ENCODE data around the gene UROC1. TPM values are rescaled to one million over a fixed set of nuclear protein-coding genes. Genes with fewer than 3 reads are reported as not detected.

Gene UROC1
- total RNA-seq, 2 donors from 2014 or later: not detected

DNA sequence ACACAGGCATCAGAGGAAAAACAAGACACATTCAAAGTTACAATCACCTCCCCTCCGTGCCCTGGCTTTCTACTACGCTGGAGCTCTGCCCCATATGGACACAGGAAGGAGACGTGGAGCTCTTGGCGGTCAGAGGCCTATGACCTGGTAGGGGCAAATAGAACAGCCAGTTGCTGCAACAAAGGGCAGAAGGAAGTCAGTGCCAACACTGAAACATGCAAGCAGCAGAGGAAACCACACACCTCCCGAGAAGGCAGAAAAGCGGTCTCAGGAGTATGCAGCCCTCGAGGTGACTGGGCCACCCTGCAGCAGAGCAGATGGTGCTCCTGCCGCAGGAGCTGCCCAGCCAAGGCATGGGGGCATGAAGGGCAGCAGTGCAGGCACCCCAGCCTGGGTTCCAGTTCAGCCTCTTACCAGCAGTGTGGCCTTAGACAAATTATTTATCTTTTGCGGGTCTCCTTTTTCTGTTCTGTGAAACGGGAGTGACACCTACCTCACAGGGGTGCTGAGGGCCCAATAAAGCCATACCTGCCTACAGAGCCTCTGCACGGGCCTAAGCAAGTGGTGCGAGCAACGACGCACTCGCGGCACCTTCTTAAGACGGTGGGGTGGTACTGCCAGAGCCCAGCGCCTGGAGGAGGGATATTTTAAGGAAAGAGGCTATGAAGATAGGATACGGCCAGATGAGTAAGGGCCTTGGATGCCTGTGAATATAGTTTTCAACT lies 50.5 kb downstream of the UROC1 start:
- Histone ChIP-seq H3K27me3 (no peaks in the 10 kb centered on the region), H3K9me3 (no peaks in the 10 kb centered on the region), H3K36me3 (peaks cover 42% of the 10 kb centered on the region), H3K4me1 (no peaks in the 10 kb centered on the region), H3K4me3 (no peak overlapping the region), H3K27ac (no peak overlapping the region), H3K9ac (ENCODE audit: low read depth in 2 of 2, low read length in 2 of 2) (no peak overlapping the region)
- TF ChIP-seq, protein P1, sequence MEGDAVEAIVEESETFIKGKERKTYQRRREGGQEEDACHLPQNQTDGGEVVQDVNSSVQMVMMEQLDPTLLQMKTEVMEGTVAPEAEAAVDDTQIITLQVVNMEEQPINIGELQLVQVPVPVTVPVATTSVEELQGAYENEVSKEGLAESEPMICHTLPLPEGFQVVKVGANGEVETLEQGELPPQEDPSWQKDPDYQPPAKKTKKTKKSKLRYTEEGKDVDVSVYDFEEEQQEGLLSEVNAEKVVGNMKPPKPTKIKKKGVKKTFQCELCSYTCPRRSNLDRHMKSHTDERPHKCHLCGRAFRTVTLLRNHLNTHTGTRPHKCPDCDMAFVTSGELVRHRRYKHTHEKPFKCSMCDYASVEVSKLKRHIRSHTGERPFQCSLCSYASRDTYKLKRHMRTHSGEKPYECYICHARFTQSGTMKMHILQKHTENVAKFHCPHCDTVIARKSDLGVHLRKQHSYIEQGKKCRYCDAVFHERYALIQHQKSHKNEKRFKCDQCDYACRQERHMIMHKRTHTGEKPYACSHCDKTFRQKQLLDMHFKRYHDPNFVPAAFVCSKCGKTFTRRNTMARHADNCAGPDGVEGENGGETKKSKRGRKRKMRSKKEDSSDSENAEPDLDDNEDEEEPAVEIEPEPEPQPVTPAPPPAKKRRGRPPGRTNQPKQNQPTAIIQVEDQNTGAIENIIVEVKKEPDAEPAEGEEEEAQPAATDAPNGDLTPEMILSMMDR (IDR thresholded peaks at IDR 0.05): no peak
- intact Hi-C loops (cut with DNase I): no loop called here
- no peak for DNase-seq

DNA sequence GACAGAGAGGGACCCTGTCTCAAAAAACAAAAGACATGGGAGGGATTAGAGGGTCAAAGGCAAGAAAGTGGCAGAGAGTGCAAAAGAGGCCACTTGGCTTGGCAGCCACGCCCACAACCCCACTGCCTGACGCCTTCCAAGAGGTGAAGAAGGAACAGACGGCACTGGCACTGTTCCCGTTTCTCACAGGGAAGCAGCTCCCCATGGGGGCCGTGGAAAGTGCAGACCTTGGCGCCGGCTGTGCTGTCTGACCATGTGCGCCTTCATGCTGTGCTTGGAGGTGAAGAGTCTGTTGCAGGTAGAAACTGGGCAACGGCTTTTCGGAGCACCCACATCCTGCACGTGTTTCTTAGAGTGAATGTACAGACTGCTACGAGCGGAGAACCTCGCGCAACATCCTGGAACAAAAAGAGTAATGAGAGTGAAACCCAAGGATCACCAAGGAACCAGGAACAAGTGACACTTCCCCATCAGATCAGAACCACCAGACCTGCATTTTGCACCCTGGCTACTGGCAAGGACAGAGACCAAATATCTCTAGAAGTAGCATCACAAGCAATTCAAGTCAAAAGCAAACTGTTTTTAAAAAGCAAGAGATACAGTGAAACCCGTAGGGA lies 51.5 kb downstream of the UROC1 start:
- Histone ChIP-seq H3K4me3 (no peak overlapping the region), H3K9ac (ENCODE audit: low read depth in 2 of 2, low read length in 2 of 2) (no peak overlapping the region), H3K27ac (no peak overlapping the region), H3K4me1 (no peaks in the 10 kb centered on the region), H3K36me3 (peaks cover 49% of the 10 kb centered on the region), H3K9me3 (no peaks in the 10 kb centered on the region), H3K27me3 (no peaks in the 10 kb centered on the region)
- no peak for DNase-seq
- intact Hi-C loops (cut with DNase I): no loop called here
- TF ChIP-seq, protein P1 (IDR thresholded peaks at IDR 0.05): no peak

DNA sequence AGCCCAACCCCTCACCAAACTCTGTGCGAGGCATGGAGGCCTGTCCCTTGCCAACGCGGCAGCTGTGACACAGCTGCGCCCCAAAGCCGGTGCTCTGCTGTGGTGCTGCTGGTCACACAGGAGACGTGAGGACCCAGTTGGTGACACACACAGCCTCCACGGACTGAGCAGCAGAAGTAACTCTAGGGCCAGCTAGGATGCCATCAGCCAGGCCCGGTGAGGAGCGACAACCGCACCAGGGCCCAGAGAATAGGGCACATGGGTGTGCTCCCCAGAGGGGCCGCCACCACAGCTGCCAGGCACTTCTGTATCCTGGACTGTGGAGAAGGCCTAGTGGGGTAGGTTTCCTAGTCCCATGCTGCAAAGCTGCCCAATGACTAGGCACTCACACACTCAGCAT lies 52.6 kb downstream of the UROC1 start:
- H3K9ac ChIP-seq (ENCODE audit: low read depth in 2 of 2, low read length in 2 of 2): no peak overlapping the region
- H3K4me3 ChIP-seq: no peak overlapping the region
- H3K9me3 ChIP-seq: no peaks in the 10 kb centered on the region
- DNase-seq: no peak
- TF ChIP-seq, protein P1 (IDR thresholded peaks at IDR 0.05): no peak
- intact Hi-C loops (cut with DNase I): no loop called here
- no peaks in the 10 kb centered on the region for H3K27me3 ChIP-seq
- peaks cover 48% of the 10 kb centered on the region for H3K36me3 ChIP-seq
- H3K27ac ChIP-seq: no peak overlapping the region
- no peaks in the 10 kb centered on the region for H3K4me1 ChIP-seq

DNA sequence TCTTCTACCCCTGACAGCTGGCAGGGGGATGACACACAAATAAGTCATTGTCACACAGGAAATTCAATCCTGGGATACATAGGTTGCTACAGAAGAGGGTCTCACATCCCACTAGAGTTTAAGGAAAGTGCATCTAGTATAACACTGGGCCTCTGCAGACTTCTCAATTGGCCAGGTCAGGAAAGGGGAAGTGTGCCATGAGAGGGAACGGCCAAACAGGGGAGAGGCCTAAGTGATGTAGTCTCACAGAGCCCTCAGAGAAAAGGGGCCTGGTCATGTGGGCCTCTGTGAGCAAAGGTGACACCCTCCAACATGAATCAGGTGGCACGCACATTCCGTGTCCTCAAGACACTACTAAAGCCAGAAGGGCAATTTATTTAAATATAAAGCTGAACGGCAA lies 53.1 kb downstream of the UROC1 start:
- no peak for DNase-seq
- Histone ChIP-seq H3K9me3 (no peaks in the 10 kb centered on the region), H3K36me3 (peaks cover 43% of the 10 kb centered on the region), H3K27me3 (no peaks in the 10 kb centered on the region), H3K4me1 (no peaks in the 10 kb centered on the region), H3K4me3 (no peak overlapping the region), H3K9ac (ENCODE audit: low read depth in 2 of 2, low read length in 2 of 2) (no peak overlapping the region), H3K27ac (no peak overlapping the region)
- intact Hi-C loops (cut with DNase I): no loop called here
- TF ChIP-seq, protein P1 (IDR thresholded peaks at IDR 0.05): no peak

DNA sequence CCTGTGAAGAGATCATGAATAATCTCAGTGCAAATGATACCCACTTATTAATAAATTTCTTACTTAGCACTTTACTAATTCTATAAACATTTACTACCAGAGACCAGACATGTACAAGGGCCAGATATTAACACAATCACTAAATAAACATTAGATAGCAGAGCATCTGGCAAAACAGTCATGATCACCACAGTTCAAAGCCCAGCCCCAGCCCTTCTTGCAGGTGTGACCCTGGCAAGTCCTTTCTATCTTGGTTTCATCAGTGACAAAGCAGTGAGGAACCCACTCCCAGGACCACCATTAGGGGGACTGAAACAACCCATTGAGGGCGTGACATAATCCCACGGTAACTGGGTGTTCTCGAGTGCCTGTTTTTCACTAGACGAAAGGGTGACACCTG lies 53.5 kb downstream of the UROC1 start:
- H3K9ac ChIP-seq (ENCODE audit: low read depth in 2 of 2, low read length in 2 of 2): no peak overlapping the region
- no peaks in the 10 kb centered on the region for H3K9me3 ChIP-seq
- H3K4me3 ChIP-seq: no peak overlapping the region
- TF ChIP-seq, protein P1 (IDR thresholded peaks at IDR 0.05): no peak
- no peaks in the 10 kb centered on the region for H3K27me3 ChIP-seq
- intact Hi-C loops (cut with DNase I): no loop called here
- H3K27ac ChIP-seq: no peak overlapping the region
- no peaks in the 10 kb centered on the region for H3K4me1 ChIP-seq
- no peak for DNase-seq
- H3K36me3 ChIP-seq: peaks cover 39% of the 10 kb centered on the region
